Subcutaneous abdominal adipose tissue (tissue), 5 donors: ENCODE results near the gene CHST8.

Experiments
- H3K27ac ChIP-seq: one replicate; pipeline ENCODE4 v1.7.0; 2013; ENCODE audit warnings: low read depth, mild to moderate bottlenecking, inconsistent platforms, low read length, moderate library complexity
- H3K27me3 ChIP-seq, 5 donors: one replicate each; pipeline ENCODE4 v1.7.0; 2013; ENCODE audit warnings: low read length in 5 of 5, inconsistent platforms in 1 of 5; ENCODE audit not compliant: control insufficient read depth in 5 of 5, insufficient read depth in 4 of 5
- H3K36me3 ChIP-seq, 5 donors: one replicate each; pipeline ENCODE4 v1.7.0; 2013; ENCODE audit warnings: low read length in 5 of 5; ENCODE audit not compliant: control insufficient read depth in 5 of 5, insufficient read depth in 5 of 5
- H3K4me1 ChIP-seq, 5 donors: one replicate each; pipeline ENCODE4 v1.7.0; 2013; ENCODE audit warnings: low read length in 5 of 5, mild to moderate bottlenecking in 3 of 5, moderate library complexity in 1 of 5; ENCODE audit not compliant: control insufficient read depth in 5 of 5, insufficient read depth in 5 of 5
- H3K4me3 ChIP-seq, 5 donors: one replicate each; pipeline ENCODE4 v1.7.0; 2013; ENCODE audit warnings: low read length in 5 of 5, low read depth in 1 of 5
- H3K9ac ChIP-seq, 5 donors: one replicate each; pipeline ENCODE4 v1.7.0; 2013; ENCODE audit warnings: low read length in 5 of 5, mild to moderate bottlenecking in 4 of 5, moderate library complexity in 3 of 5
- H3K9me3 ChIP-seq, 5 donors: one replicate each; pipeline ENCODE4 v1.7.0; 2013; ENCODE audit warnings: low read length in 5 of 5; ENCODE audit not compliant: control insufficient read depth in 5 of 5
- donor health status: healthy.
- donor health status: healthy.
- donor health status: healthy.
- donor health status: healthy.
- donor health status: healthy.

Gene CHST8

DNA sequence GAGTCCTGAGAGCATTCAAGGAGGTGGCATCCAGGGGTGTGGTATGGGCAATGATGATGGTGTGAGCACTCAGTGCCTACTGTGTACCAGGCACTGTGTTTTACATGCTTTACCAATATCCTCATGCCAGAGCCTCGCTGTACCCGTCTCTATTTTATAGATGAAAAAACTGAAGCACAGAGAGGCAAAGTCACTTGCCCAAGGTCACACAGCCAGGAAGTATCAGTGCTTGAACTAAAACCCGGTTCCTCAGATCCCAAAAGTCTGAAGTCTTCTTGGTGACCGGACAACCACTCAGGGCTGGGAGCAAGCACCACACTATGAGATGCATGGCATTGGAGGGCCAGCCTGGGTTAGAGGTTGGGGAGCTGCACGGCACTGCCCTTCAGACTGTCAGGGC, 84.1 kb downstream of the CHST8 start:
- H3K27me3 ChIP-seq = peaks cover 4 to 8% (median 7%) of the 10 kb centered on the region in 5 donors
- H3K9ac ChIP-seq = no peak overlapping the region
- H3K4me3 ChIP-seq = no peak overlapping the region
- peaks cover 0 to 3% (median 0%) of the 10 kb centered on the region in 5 donors for H3K9me3 ChIP-seq
- H3K27ac ChIP-seq = no peak overlapping the region
- no peaks in the 10 kb centered on the region for H3K4me1 ChIP-seq
- H3K36me3 ChIP-seq = no peaks in the 10 kb centered on the region

DNA sequence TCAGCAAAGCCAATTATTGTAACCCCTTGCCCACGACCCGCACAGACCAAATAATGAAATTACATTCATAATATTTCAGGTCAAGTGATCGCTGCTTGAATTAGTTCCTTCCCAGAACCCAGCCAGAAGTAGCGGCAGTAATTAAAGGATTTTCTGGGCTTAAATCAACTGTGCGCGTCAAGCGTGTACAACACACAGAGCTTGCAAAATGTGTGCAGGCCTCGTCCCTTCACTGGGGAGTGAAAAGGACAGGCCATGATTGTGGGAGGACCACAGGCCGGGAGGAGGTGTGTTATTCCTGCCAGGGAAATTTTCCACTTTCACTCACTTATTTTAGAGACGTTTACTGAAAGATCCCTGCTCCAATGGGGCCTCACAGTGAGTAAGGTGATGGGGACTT, 84.9 kb downstream of the CHST8 start:
- Histone ChIP-seq H3K4me1 (no peaks in the 10 kb centered on the region), H3K36me3 (no peaks in the 10 kb centered on the region), H3K27ac (no peak overlapping the region), H3K27me3 (peaks cover 4 to 8% (median 7%) of the 10 kb centered on the region in 5 donors), H3K4me3 (no peak overlapping the region), H3K9ac (no peak overlapping the region), H3K9me3 (peaks cover 0 to 7% (median 0%) of the 10 kb centered on the region in 5 donors)

DNA sequence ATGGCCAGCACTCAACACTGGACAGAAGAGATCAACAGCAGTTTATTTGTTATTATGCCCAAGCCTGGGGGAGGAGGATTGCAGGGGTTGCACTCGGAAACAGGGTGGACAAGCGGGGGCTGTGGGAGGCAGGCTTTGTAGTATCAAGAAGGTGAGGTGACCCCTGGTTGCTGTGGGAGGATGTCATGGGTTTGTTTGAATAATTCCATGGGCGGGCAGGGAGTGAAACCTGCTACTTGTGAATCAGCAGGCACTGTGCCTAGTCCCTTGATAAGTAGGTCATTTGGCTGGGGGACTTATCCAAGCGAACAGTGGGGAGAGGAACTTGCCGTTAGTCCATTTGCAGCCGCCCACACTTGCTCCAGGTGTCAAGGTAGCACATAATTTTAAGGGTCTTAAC, 90.5 kb downstream of the CHST8 start:
- Histone ChIP-seq H3K4me3 (no peak overlapping the region), H3K9me3 (peaks cover 0 to 18% (median 13%) of the 10 kb centered on the region in 5 donors), H3K27ac (no peak overlapping the region), H3K36me3 (no peaks in the 10 kb centered on the region), H3K27me3 (peaks cover 0 to 15% (median 0%) of the 10 kb centered on the region in 5 donors), H3K4me1 (no peaks in the 10 kb centered on the region), H3K9ac (no peak overlapping the region)

DNA sequence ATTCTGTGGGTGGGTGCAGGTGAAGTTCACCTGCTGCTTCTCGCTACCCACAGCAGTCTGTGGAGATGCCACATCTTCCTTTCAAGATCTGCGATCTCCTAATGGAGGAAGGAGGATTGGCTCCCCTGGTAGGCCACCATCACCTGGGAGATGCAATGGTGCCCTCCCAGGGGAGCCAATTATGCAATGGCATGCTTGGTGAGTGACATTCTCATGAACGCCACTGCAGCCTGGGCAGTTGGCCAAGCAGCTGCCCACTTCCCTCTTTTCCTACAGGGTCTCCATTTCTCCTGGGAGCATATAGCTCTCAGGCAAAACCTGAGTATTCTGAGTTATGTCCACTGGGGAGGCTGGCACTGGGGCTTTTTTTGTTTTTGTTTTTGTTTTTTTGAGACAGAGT, 91.4 kb downstream of the CHST8 start:
- Histone ChIP-seq H3K36me3 (no peaks in the 10 kb centered on the region), H3K9me3 (peaks cover 0 to 16% (median 13%) of the 10 kb centered on the region in 5 donors), H3K27me3 (peaks cover 0 to 15% (median 0%) of the 10 kb centered on the region in 5 donors), H3K9ac (no peak overlapping the region), H3K27ac (no peak overlapping the region), H3K4me1 (no peaks in the 10 kb centered on the region), H3K4me3 (no peak overlapping the region)

DNA sequence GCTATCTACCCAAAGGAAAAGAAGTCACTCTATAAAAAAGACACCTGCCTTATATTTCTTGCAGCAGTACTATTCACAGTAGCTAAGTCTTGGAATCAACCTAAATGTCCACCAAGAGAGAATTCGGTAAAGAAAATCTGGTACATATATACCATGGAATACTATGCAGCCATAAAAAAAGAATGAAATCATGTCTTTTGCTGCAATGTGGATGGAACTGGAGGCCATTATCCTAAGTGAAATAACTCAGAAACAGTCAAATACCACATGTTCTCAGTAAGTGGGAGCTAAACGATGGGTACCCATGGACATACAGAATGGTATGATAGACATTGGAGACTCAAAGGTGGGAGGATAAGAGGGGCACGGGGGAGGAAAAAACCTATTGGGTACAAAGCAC, 92.4 kb downstream of the CHST8 start:
- H3K4me3 ChIP-seq = no peak overlapping the region
- no peaks in the 10 kb centered on the region for H3K36me3 ChIP-seq
- no peak overlapping the region for H3K9ac ChIP-seq
- H3K4me1 ChIP-seq = no peaks in the 10 kb centered on the region
- no peak overlapping the region for H3K27ac ChIP-seq
- peaks cover 0 to 15% (median 3%) of the 10 kb centered on the region in 5 donors for H3K27me3 ChIP-seq
- peaks cover 0 to 16% (median 13%) of the 10 kb centered on the region in 5 donors for H3K9me3 ChIP-seq

DNA sequence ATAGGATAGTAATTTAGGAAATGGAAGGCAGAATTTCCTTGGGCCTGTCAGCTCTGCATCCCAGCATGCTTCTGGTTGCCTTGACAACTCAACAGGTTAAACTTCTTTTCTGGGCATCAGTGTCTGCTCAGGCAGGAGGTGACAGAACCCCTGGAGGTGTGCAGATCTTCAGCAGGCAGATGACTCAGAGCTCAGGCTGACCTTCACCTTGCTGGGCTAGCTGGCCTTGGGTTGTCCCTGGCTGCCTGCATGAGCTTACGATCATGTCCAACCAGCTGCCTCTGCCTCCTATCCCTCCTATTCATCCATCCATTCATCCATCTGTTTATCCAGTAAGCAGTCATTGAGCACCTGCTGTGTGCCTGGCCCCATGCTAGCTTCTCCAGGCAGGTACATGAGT, 93.7 kb downstream of the CHST8 start:
- Histone ChIP-seq H3K4me1 (peaks cover 0 to 7% (median 0%) of the 10 kb centered on the region in 5 donors), H3K9me3 (peaks cover 0 to 16% (median 12%) of the 10 kb centered on the region in 5 donors), H3K9ac (no peak overlapping the region), H3K27me3 (peaks cover 0 to 20% (median 5%) of the 10 kb centered on the region in 5 donors), H3K4me3 (no peak overlapping the region), H3K36me3 (no peaks in the 10 kb centered on the region), H3K27ac (no peak overlapping the region)

DNA sequence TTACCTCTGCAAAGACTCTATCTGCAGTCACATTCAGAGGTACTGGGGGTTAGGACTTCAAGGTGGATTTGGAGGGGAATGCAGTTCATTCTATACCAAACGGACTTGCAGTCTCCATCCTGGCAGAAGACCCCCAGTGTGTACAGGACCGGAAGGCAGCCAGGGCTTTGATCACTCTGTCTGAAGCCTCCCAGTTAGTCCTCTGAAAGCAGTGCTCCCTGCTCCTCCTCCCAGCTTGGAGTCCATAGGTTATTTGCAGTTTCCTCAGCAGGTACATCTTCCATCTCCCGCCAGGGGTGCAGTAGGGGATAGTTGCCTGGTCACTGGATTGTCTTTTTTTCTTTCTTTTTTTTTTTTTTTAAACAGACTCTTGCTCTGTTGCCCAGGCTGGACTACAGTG, 96.1 kb downstream of the CHST8 start:
- H3K9me3 ChIP-seq = peaks cover 0 to 16% (median 10%) of the 10 kb centered on the region in 5 donors
- no peak overlapping the region for H3K27ac ChIP-seq
- no peak overlapping the region for H3K9ac ChIP-seq
- H3K36me3 ChIP-seq = no peaks in the 10 kb centered on the region
- no peak overlapping the region for H3K4me3 ChIP-seq
- H3K27me3 ChIP-seq = peaks cover 0 to 22% (median 8%) of the 10 kb centered on the region in 5 donors
- peaks cover 0 to 7% (median 0%) of the 10 kb centered on the region in 5 donors for H3K4me1 ChIP-seq

DNA sequence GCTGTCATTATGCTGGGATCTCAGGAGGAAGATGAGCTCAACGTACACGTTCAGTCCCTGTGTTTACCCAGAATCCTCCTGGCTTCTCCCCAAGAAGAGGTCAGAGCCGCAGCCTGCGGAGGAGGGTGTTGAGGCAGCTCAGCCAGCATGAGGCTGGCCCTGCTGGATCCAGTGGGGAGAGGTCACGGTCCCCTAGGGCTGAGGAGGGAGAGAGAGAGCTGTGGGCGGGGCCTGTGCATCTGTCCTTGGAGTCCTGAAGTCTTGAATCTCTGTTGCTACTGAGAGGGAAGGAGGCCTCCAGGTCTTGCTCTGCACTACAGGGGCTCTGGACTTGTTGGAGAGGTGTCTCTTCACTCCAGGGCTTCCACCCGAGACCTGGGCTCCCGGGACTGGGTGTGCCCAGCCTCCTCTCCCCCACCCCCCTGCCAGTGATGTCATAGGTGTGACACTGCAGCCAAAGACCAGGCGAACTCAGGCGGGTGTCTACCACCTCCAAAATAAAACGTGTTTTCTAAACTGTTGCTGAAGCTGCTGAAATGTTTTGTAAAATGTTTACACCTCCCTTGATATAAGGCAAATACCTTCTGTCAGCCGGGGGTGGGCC, 97.0 kb downstream of the CHST8 start:
- H3K4me3 ChIP-seq = no peak overlapping the region
- H3K9me3 ChIP-seq = peaks cover 0 to 16% (median 10%) of the 10 kb centered on the region in 5 donors
- H3K4me1 ChIP-seq = peaks cover 0 to 7% (median 0%) of the 10 kb centered on the region in 5 donors
- H3K9ac ChIP-seq = no peak overlapping the region
- no peaks in the 10 kb centered on the region for H3K36me3 ChIP-seq
- peaks cover 0 to 25% (median 10%) of the 10 kb centered on the region in 5 donors for H3K27me3 ChIP-seq
- H3K27ac ChIP-seq = no peak overlapping the region

DNA sequence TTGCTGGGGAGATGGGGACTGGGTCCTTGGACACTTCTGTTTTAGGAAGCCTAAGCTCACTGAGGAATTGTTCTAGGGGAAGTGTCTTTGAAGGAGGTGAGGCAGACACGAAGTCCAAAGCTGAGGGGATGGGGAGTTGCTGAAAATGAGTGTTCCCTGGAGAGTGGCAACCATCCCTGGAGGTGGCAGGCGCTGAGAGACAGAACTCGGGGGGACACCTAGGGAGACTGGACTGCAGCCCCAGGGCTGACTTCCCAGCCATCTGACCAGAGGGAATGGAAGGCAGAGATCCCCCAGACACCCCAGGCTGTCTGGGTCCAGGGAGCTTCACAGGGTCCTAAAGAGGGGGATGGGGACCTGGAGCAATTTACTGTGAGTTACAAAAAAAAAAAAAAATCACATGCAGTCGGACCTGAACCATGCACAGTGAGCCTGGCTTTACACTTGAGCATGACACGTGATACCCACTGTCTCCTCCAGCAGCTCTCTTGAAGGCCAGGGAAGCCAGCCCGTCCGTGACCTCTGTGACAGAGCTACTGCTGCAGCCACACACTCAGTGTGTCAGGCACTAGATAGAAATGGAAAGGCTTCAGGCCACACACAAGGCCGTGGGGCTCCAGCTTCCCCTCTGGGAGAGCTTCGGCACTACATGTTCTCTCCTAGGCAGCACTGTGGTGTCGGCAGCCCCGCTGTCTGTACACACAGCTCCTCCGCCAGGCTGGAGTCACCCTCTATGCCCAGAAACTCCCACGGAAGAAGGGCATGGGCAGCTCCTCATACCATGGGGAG, 97.8 kb downstream of the CHST8 start:
- H3K4me1 ChIP-seq = peaks cover 0 to 7% (median 0%) of the 10 kb centered on the region in 5 donors
- no peak overlapping the region for H3K9ac ChIP-seq
- H3K27me3 ChIP-seq = peaks cover 0 to 30% (median 11%) of the 10 kb centered on the region in 5 donors
- H3K27ac ChIP-seq = no peak overlapping the region
- H3K36me3 ChIP-seq = no peaks in the 10 kb centered on the region
- H3K4me3 ChIP-seq = no peak overlapping the region
- H3K9me3 ChIP-seq = peaks cover 0 to 16% (median 10%) of the 10 kb centered on the region in 5 donors

DNA sequence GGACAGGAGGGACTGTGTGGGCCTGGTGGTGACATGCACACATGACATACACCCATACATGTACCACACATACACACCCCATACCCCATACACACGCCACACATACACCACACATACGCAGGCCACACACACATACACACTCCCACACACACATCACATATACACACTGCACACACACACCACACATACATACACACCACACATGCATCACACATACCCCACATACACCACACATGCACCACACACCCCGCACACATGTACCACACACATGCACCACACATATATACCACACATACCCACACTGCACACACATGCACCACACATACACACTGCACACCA, 98.4 kb downstream of the CHST8 start:
- no peak overlapping the region for H3K4me3 ChIP-seq
- H3K36me3 ChIP-seq = no peaks in the 10 kb centered on the region
- H3K9ac ChIP-seq = no peak overlapping the region
- H3K27me3 ChIP-seq = peaks cover 0 to 34% (median 13%) of the 10 kb centered on the region in 5 donors
- peaks cover 0 to 7% (median 0%) of the 10 kb centered on the region in 5 donors for H3K4me1 ChIP-seq
- H3K9me3 ChIP-seq = peaks cover 0 to 15% (median 10%) of the 10 kb centered on the region in 5 donors
- H3K27ac ChIP-seq = no peak overlapping the region
